ENCODE measurements around the gene CSF1. TPM values are rescaled to one million over a fixed set of nuclear protein-coding genes. Genes with fewer than 3 reads are reported as not detected.

CSF1 gene
- total RNA-seq, 2 donors from 2014 or later = 30.8 to 44.1 TPM

- intact Hi-C loops (cut with DNase I) = no loop called here
- no peak for DNase-seq
These were observed 43.4 kb downstream of the CSF1 start for GRCh38 chr1:109954041-109954512.

GRCh38 chr1:109959632-109959973, 49.0 kb downstream of the CSF1 start:
- no peak for DNase-seq
- no peak for ATAC-seq
- intact Hi-C loops (cut with DNase I) = no loop called here

More at GRCh38 chr1:109954041-109954512, 43.4 kb downstream of the CSF1 start:
- no peak for ATAC-seq

GRCh38 chr1:109959974-109960744, 49.5 kb downstream of the CSF1 start:
- ATAC-seq (peak; percentile 38 to 70), DNase-seq (no peak)
- intact Hi-C loops (cut with DNase I) = no loop called here

- ATAC-seq = no peak
- intact Hi-C loops (cut with DNase I) = no loop called here
- DNase-seq = no peak
These were observed 50.1 kb downstream of the CSF1 start for GRCh38 chr1:109960745-109961094.

GRCh38 chr1:109963864-109964263, 53.2 kb downstream of the CSF1 start:
- ATAC-seq (no peak), DNase-seq (no peak)
- intact Hi-C loops (cut with DNase I) = no loop called here

- ATAC-seq (no peak), DNase-seq (no peak)
- intact Hi-C loops (cut with DNase I) = no loop called here
These were observed 58.6 kb downstream of the CSF1 start for GRCh38 chr1:109969146-109969829.

- ATAC-seq (no peak), DNase-seq (no peak)
- intact Hi-C loops (cut with DNase I) = loop anchor here in 1 of 2 donors (10.0 kb wide), 1 partner anchor 55 kb away; the partner anchor contains the start of gene CSF1
These were observed 59.3 kb downstream of the CSF1 start for GRCh38 chr1:109969907-109970306.

GRCh38 chr1:109971559-109971958, 60.9 kb downstream of the CSF1 start:
- ATAC-seq (no peak), DNase-seq (no peak)
- intact Hi-C loops (cut with DNase I) = loop anchor here in 1 of 2 donors (10.0 kb wide), 1 partner anchor 57 kb away; the partner anchor contains the start of gene CSF1

- intact Hi-C loops (cut with DNase I) = loop anchor here in 1 of 2 donors (10.0 kb wide), 1 partner anchor 59 kb away; the partner anchor contains the start of gene CSF1
- no peak for ATAC-seq
These were observed 63.5 kb downstream of the CSF1 start for GRCh38 chr1:109974191-109974590.

GRCh38 chr1:109975718-109976117, 65.1 kb downstream of the CSF1 start:
- ATAC-seq (peak; percentile 10 to 26), DNase-seq (no peak)
- intact Hi-C loops (cut with DNase I) = loop anchor here in 1 of 2 donors (10.0 kb wide), 1 partner anchor 61 kb away; the partner anchor contains the start of gene CSF1

More at GRCh38 chr1:109974191-109974590, 63.5 kb downstream of the CSF1 start:
- no peak for DNase-seq

- no peak for ATAC-seq
- intact Hi-C loops (cut with DNase I) = loop anchor here in 1 of 2 donors (10.0 kb wide), 1 partner anchor 62 kb away; the partner anchor contains the start of gene CSF1
These were observed 66.1 kb downstream of the CSF1 start for GRCh38 chr1:109976762-109977161.

GRCh38 chr1:109977225-109977624, 66.6 kb downstream of the CSF1 start:
- ATAC-seq (peak; percentile 4 to 62), DNase-seq (peak; percentile 48)
- intact Hi-C loops (cut with DNase I) = loop anchor here in 1 of 2 donors (10.0 kb wide), 1 partner anchor 62 kb away; the partner anchor contains the start of gene CSF1

More at GRCh38 chr1:109976762-109977161, 66.1 kb downstream of the CSF1 start:
- DNase-seq = no peak

- peak; percentile 66 for DNase-seq
- ATAC-seq = peak; percentile 58 to 60
- intact Hi-C loops (cut with DNase I) = loop anchor here in 1 of 2 donors (10.0 kb wide), 1 partner anchor 63 kb away; the partner anchor contains the start of gene CSF1
These were observed 67.2 kb downstream of the CSF1 start for GRCh38 chr1:109977657-109978378.

- intact Hi-C loops (cut with DNase I) = loop anchor here in 1 of 2 donors (10.0 kb wide), 1 partner anchor 64 kb away; the partner anchor contains the start of gene CSF1
- ATAC-seq (no peak), DNase-seq (no peak)
These were observed 68.3 kb downstream of the CSF1 start for GRCh38 chr1:109978761-109979488.

GRCh38 chr1:109979489-109980091, 68.9 kb downstream of the CSF1 start:
- DNase-seq (peak; percentile 48), ATAC-seq (no peak)
- intact Hi-C loops (cut with DNase I) = loop anchor here (5.0 to 10.0 kb wide), 6 partner anchors 52 to 435 kb away; partner anchors contain the start of genes CSF1 (in 1 of the 2) and GNAI3 (in 1 of the 2)
